NCI-H510A (cell line): ENCODE data around the gene PYURF.

Experiments used
- DNase-seq: peaks from one replicate; lab custom pipeline; 2025; lab: John Stamatoyannopoulos, UW

Gene PYURF

DNA sequence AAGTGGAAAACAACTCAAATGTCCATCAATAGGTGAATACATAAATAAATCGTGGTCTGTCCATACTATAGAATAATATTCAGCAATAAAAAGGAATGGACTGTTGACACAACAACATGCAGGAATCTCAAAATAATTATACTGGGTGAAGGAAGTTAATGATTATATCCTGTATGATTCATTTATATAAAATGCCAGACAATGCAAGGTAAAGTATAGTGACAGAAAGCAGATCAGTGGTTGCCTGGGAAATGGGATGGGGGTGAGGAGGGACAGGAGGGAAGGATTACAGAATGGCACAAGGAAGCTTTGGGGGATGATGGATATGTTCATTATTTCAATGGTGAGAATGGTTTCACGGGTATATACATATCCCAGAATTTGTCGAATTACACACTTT is 12.3 kb downstream of the PYURF start:
- DNase-seq: no peak

DNA sequence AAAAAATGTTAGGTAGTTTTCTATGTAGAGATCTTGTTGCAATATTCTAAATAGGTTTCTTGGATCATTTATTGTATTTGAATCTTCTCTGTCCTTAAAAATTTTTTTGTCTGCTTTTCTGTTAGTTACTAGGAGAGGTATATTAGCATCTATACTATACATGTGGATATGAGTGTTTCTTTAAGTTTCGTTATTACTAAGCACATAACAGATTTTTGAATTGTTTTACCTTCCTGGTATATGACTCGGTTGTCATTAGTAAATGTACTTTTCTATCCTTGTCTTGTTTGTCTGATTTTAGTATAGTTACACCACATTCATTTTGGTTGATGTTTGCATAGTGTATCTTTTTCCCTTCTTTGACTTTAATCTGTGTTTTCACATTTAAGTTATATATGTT is 20.2 kb downstream of the PYURF start:
- no peak for DNase-seq

DNA sequence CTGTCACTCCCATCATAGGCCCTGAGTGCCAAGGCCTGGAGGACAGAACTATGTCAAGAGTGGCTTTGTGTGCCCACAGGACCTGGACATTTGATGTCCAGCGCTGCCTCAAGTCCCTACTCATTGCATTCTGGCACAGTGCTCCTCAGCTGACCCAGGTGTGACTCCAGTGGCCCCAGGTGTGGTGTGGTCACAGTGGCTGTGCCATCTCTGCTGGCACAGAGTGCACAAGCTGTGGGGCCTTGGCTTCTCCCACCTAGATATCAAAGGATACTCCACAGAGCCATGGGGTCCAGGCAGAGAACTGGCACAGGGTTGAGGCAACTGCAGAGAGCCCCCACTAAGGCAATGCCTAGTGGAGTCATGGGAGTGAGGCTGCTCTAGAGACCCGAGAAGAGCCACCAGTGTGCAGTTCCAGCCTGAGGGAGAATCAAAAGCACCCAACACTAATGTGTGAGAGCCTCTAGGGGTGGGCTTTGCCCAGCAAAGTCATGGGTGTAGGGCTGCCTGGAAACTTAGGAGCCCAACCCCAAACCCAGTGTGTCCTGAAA is 25.6 kb downstream of the PYURF start:
- DNase-seq: no peak

DNA sequence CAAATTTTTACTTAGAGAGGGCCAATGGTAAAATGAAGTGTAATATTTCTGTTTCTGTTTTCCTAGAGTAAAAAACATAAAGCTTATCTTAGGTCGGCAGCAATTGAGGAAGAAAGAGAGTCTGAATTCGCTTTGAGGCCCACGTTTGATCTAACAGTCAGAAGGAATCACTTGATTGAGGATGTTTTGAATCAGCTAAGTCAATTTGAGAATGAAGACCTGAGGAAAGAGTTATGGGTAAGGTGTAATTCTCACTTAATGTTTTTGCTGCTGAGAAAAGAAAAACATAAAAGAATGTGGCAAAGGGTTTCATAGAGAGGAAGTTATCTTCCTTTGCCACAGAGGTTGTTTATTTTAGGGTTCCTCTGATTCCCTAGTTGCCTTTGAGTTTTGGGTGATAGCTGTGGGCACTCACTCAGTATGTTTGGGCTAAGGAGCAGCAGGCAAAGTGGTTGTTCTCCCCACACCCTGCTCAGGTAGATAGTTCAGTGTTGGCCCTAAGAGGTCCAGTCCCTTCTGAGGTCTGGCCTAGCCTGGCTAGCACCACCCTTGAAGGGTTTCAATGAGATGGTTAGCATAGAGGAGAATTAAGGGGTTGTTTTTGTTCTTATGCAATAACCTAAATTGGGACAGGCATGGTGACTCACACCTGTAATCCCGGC is 34.3 kb downstream of the PYURF start:
- DNase-seq: no peak

GRCh38 chr4:88481537-88481936 is 42.0 kb downstream of the PYURF start:
- DNase-seq: no peak

- no peak for DNase-seq
Measured at GRCh38 chr4:88478247-88478646, 45.3 kb downstream of the PYURF start.

GRCh38 chr4:88477229-88477860 is 46.2 kb downstream of the PYURF start:
- no peak for DNase-seq
